GM12875 (cell line): ENCODE data around the gene TMEM215.

Experiments used
- H3K4me3 ChIP-seq: one replicate; pipeline ENCODE4 v1.5.1; 2011; ENCODE audit warnings: low read depth, low read length, control low read depth
- CTCF ChIP-seq: IDR thresholded peaks from 2 replicates; pipeline ENCODE4 v1.5.1; 2011; ENCODE audit warnings: low read depth, mild to moderate bottlenecking, control low read depth, inconsistent platforms, low read length, moderate library complexity, borderline replicate concordance; ENCODE audit not compliant: insufficient read depth

TMEM215 gene

GRCh38 chr9:32783168-32783891, at the start of gene TMEM215:
TMEM215 (plus strand) TSS chr9:32783540; CDS start chr9:32784184, 644 bp downstream.
- no peak within 1 kb of the TSS for H3K4me3 ChIP-seq

GRCh38 chr9:32735476-32735875, 47.9 kb upstream of the TMEM215 start:
- H3K4me3 ChIP-seq = no peak overlapping the region
- TF ChIP-seq CTCF = no peak

More at GRCh38 chr9:32783168-32783891, at the start of gene TMEM215:
- TF ChIP-seq CTCF = no peak

GRCh38 chr9:32737378-32737777, 46.0 kb upstream of the TMEM215 start:
- TF ChIP-seq CTCF = no peak
- H3K4me3 ChIP-seq = no peak overlapping the region

- TF ChIP-seq CTCF = no peak
- H3K4me3 ChIP-seq = no peak overlapping the region
Observed at GRCh38 chr9:32738501-32739172, 44.7 kb upstream of the TMEM215 start.

GRCh38 chr9:32741706-32742105, 41.6 kb upstream of the TMEM215 start:
- no peak for TF ChIP-seq CTCF
- H3K4me3 ChIP-seq = no peak overlapping the region

GRCh38 chr9:32742296-32742695, 41.0 kb upstream of the TMEM215 start:
- TF ChIP-seq CTCF = no peak

GRCh38 chr9:32748013-32748412, 35.3 kb upstream of the TMEM215 start:
- no peak overlapping the region for H3K4me3 ChIP-seq
- no peak for TF ChIP-seq CTCF

More at GRCh38 chr9:32742296-32742695, 41.0 kb upstream of the TMEM215 start:
- no peak overlapping the region for H3K4me3 ChIP-seq
